Stimulated activated CD4-positive, alpha-beta T cell treated with anti-CD3 and anti-CD28 coated beads, Interleukin-1b, Interleukin-23, amount 100 ng/mL, for 4 hours (primary cell): ENCODE results near the gene USP34.
"Not testable (repeated sequence)": the region's sequence is repeated elsewhere in the genome, so short reads cannot be mapped to it uniquely, and the experiment has no call there.

Source experiments
- DNase-seq, 2 donors: peaks; one replicate each; pipeline ENCODE4 v3.0.0-alpha.2; 2020; ENCODE audit warnings: low read depth in 2 of 2

The USP34 gene

GRCh38 chr2:61185231-61185728, 285.6 kb downstream of the USP34 start:
- DNase-seq = no peak

- DNase-seq = no peak
Observed at GRCh38 chr2:61184263-61184662, 286.6 kb downstream of the USP34 start.

- DNase-seq = no peak
Observed at GRCh38 chr2:61183795-61184194, 287.1 kb downstream of the USP34 start.

- DNase-seq = no peak
Observed at GRCh38 chr2:61182059-61182383, 288.9 kb downstream of the USP34 start.

DNA sequence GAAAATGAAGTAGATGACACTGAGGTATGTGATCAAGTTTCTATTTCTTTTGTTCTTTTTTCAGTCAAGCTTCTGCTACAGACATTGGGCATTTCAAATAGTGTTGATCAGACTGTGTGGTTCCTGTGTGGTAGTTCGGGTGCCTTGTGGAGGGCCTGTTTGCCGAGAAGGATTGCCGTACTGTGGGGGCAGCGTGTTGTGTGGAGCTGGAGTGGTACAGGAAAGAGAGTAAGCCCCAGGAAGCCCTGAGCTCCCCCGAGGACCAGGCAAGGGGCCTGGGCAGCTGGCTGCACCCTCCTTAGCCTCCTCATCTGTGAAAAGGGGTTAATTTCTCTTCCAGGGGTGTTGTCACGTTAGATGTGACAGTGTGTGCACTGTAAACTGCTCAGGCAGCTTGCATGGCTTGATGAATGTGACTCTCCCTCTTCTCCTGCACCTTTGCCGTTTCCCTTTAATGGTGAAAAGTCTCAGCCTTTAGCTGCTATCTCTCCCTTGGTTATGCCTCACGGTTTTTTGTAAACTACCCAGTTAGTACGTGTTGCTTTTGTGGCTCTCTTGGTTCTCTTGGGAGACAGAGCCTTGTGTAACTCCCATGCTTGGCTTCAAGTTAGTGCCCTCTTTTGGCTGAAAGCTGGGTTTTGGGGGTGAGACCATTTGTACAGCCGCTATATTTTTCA, 289.4 kb downstream of the USP34 start:
- no peak for DNase-seq

- no peak for DNase-seq
Observed at GRCh38 chr2:61180686-61181085, 290.2 kb downstream of the USP34 start.

DNA sequence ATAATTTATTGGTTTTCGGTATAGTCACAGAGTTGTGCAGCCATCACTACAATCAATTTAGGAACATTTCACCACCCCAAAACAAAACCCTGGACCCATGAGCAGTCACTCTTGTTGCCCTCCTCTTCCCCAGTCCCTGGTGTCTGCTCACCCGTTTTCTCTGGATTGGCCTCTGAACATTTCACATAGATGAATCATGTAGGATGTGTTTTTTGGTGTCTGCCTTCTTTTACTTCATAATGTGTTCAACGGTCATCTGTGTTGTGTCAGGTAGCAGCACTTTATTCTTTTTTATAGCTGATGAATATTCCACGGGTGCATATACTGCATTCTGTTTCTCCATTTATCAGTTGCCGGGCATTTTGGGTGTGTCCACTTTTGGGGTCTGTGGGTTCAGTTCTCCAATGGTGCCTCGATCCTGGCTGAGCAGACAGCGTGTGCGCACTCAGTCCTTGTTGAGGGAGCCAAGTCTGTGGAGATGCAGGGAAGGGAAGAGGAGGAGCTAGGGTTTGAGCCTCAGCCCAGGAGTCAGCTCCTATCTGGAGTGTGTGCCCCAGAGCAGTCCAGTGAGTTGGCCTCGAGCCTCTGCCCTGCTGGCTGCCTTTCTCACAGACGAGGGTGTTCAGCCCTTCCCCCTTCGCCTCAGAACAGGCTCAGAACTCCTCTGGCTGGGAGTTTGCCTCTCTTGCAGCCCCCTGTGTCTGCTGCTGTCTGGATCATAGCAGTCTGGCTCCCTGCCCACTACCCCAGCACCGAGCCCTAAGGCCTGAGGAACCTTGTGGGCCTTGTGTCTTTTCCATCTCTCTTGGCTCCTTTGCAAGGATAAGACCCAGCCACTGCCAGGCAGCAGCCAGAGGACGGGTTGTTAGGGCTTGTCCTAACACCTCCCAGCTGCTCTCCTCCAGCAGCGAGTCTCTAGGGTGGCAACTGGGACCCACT, 290.9 kb downstream of the USP34 start:
- DNase-seq = no peak

DNA sequence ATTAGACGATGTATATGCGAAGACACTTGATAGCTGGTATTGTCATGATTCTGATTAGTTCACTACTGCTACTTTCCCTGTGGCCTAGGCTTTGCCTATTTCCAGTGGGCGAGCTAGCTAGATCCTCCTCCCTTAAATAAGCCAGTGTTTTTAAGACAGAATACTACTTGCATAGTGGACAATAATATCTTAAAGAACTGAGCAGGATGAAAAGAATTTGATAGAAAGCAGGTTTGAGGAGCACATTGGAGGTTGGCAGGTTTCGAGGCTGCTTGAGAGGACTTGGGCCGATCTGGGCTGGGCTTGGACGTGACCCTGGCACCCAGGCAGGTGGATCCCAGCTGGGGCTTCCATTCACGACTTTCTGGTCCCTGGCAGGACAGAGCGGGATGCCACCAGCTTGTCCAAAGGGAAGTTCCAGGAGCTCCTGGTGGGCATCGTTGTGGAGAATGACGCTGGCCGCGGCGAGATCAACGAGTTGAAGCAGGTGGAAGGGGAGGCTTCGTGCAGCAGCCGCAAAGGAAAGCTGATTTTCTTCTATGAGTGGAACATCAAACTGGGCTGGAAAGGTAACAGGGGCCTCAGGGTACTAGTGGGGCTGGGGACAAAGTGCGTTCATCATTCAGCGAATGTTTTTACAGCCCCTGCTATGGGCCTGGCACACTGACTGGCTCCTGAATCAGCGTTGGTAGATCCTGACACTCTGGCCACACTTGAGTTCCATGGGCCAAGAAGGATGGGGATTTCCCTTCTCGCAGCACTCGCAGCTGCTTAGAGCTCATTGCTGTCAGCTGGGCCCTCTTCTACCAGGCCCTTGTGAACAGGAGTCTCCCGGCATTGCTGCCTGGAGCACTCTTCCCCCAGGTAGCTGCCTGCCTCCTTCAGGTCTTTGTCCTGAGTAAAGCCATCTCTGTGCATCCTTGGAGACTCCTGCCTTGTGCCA, 292.0 kb downstream of the USP34 start:
- DNase-seq = no peak

DNA sequence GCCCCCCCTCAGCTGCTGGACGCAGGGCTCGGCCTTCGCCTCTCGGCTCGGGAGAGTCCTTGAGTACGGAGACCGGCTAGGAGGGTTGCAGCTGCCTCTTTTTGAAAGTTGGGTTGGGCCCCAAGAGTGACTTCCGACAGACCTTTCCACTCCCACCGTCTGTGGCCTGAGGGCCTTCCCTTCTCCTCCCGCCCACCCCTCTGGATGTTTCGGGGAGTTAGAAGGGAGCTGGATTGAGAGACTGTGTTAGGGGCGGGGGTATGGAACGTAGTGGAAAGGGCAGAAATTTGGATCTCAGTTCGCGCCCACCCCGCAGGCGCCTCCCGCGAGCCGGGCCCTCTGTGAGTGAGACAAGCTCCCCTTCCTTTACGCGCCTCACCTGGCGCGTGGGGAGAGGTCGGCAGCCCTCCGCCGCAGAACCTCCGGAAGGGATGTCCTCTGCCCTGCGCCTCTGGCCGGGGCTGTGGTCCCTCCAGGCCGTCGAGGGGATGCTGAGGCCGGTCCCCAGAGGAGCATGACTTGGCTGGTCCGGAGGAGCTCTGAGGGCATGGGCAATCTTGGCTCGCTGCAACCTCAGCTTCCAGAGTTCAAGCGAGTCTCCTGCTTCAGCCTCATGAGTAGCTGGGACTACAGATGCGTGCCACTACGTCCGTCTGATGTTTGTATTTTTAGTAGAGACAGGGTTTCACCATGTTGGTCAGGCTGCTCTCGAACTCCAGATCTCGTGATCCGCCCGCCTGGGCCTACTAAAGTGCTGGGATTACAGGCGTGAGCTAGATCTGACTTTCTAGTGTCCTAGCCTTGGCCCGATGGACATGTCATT, 292.9 kb downstream of the USP34 start:
- DNase-seq = peak; percentile 23 to 37

DNA sequence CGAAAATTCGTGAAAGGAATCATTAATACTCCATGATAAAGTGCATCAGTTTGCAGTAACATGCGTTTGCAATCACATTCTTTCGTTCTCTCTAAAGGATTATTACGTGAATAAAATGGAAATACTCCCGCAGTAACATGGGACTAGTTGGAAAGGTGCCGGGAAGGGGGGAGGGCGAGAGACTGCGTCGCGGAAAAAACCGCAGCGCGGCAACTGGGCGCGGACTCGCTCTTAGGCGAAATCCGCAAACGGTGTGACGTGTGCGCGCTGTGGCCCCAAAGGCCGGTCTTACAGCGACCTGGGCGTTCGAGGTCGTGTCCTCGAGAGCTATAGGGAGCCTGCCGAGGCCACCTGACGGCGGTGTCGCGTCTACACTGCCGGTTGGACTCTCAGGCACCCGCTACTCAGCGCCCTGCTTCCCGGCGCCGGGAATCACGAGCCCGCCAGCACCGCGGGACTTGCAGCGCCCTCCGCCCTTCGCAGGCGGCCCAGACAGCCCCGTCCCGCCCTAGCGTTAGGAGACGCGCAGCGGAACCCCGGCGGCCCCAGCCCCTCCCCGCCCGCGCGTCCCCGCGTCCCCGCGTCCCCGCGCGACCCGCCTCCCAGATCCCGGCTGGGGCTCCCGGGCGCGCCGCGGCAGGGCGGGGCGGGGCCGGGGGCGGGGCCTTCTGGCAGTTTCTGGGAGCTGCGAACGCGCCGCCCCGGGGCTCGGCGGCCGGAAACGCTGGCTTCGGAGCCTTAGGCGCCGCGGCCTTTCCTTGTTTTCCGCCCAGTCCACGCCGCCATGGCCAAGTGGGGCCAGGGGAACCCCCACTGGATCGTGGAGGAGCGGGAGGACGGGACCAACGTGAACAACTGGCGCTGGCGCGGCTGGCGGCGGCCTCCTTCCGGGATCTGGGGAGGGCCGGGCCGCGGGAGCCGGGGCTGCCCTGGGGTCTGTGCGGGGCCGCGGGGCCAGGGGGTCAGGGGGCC, 293.8 kb downstream of the USP34 start:
- peak; percentile 88 to 97 for DNase-seq

GRCh38 chr2:61175036-61175435, 295.9 kb downstream of the USP34 start:
- no peak for DNase-seq

- DNase-seq = no peak
Observed at GRCh38 chr2:61173116-61173515, 297.8 kb downstream of the USP34 start.

DNA sequence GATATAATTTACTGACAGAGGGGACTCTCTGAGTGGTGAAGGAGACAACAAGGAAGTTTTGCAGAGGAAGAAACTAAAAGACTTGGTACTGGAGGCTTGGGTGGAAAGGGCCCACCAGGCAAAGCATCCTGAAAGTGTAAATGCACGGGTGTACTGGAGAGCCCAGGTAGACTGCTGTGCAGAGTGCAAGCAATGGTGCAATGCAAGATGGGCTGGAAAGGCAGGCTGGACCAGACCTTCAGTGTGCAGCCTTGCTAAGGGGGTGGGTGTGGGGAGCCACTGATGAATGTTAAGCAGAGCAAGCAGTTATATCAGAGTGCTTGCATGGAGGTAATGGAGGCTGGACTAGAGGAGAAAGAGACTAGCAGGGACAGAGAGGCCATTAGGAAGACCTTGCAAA, 298.2 kb downstream of the USP34 start:
- no peak for DNase-seq

DNA sequence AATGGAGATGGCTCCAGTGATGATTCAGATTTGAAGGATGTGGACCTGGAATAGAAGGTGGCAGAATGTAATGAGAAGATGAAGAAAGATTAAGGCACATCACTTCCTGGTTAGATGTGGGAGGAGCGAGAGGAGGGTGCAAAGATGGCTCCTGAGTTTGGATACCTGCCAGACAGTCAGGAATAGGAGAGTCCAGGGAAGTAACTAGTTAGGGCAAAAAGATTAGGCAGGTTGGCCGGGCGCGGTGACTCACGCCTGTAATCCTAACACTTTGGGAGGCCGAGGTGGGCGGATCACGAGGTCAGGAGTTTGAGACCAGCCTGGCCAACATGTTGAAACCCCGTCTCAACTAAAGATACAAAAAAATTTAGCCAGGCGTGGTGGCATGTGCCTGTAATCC, 303.3 kb downstream of the USP34 start:
- DNase-seq = no peak

- DNase-seq = no peak
Observed at GRCh38 chr2:61165946-61166345, 304.9 kb downstream of the USP34 start.

DNA sequence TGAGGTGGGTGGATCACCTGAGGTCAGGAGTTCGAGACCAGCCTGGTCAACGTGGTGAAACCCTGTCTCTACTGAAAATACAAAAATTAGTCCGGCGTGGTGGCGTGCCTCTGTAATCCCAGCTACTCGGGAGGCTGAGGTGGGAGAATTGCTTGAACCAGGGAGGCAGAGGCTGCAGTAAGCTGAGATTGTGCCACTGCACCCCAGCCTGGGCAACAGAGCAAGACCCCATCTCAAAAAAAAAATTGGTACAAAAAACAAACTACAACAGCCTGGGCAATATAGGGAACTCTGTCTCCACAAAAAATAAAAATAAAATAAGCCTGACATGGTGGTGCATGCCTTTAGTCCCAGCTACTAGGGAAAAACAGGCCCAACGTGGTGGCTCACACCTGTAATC, 305.8 kb downstream of the USP34 start:
- not testable (repeated sequence) for DNase-seq

GRCh38 chr2:61162721-61163120, 308.2 kb downstream of the USP34 start:
- no peak for DNase-seq

DNA sequence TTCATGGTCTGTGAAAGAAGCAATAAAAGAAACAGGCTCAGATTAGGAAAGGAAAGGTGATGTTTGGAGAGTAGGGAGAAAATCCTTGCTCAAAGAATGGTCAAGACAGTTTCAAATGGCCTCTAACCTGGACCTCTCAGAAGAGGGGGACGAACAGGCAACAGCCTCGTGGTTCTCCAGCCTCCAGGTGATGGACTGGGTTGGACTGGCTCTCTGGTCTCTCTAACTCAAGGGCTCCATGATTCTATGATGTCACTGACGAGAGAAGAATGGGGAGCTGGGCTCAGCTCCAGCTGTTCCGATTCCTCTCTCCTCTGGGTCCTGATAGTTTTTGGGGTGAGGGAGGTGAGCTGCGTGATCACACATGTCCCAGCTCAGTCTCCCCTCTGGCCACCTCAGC, 309.0 kb downstream of the USP34 start, which contains the start of gene C2orf74:
C2orf74 (plus strand) TSS at position 301 of the 400 bp plus-strand sequence. CDS start 327 bp downstream, outside the sequence.
- no peak for DNase-seq

GRCh38 chr2:61158356-61158955, 312.4 kb downstream of the USP34 start:
- no peak for DNase-seq
